ENCODE data around the gene MRPL36.

DNA sequence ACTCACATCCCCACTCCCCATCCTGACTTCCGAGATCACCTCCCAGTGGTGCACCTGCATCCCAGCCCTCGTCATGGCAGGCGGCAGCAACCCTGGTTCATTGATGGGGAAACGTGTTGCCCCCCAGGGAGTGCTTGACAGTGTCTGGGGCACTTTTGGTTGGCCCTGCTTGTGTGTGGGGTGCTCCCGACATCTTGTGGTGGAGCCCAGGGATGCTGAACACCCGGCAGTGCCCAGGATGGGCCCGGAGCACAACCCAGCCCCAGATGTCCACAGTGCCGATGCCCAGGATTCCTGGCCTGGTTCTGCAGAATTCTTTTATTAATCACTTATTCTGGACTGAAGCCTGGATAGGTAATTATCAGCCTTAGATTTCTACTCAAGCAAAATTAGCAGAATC is 3.7 kb downstream of the MRPL36 start:
- TF ChIP-seq, protein P1, sequence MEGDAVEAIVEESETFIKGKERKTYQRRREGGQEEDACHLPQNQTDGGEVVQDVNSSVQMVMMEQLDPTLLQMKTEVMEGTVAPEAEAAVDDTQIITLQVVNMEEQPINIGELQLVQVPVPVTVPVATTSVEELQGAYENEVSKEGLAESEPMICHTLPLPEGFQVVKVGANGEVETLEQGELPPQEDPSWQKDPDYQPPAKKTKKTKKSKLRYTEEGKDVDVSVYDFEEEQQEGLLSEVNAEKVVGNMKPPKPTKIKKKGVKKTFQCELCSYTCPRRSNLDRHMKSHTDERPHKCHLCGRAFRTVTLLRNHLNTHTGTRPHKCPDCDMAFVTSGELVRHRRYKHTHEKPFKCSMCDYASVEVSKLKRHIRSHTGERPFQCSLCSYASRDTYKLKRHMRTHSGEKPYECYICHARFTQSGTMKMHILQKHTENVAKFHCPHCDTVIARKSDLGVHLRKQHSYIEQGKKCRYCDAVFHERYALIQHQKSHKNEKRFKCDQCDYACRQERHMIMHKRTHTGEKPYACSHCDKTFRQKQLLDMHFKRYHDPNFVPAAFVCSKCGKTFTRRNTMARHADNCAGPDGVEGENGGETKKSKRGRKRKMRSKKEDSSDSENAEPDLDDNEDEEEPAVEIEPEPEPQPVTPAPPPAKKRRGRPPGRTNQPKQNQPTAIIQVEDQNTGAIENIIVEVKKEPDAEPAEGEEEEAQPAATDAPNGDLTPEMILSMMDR (IDR thresholded peaks at IDR 0.05): no peak
- TF ChIP-seq SIN3A (IDR thresholded peaks at IDR 0.05; ENCODE audit: borderline replicate concordance, insufficient read depth, low read depth, low read length) (no peak), POLR2AphosphoS5 (IDR thresholded peaks at IDR 0.05; ENCODE audit: low read depth, low read length) (no peak)
